A549 (cell line): ENCODE data around the gene TNS1.

Experiments used
- CEBPB ChIP-seq, 2 experiments: fragments of >200 bp in 1 of 2; sonication (Bioruptor Twin) in 1 of 2; formaldehyde crosslinking in 1 of 2; IDR thresholded peaks; 2 replicates each; pipeline ENCODE4 v1.6.1; 2012 to 2016
- EP300 ChIP-seq, 2 experiments: fragments of >200 bp; sonication (Bioruptor Twin); formaldehyde crosslinking; IDR thresholded peaks; 2 replicates in 1 of 2; 3 replicates in 1 of 2; pipeline ENCODE4 v1.6.1; 2016 to 2017
- MAFK ChIP-seq: fragments of 450-650 bp; IDR thresholded peaks from 2 replicates; pipeline ENCODE4 v1.6.1; 2014; ENCODE audit not compliant: partially characterized antibody
- NFE2L2 ChIP-seq: fragments of 150-350 bp; conservative IDR thresholded peaks from 2 replicates; pipeline ENCODE4 v1.6.1; 2014; ENCODE audit warnings: low read length
- NR3C1 ChIP-seq: fragments of >200 bp; sonication (Bioruptor Twin); formaldehyde crosslinking; IDR thresholded peaks from 3 replicates; pipeline ENCODE4 v1.6.1; 2017
- POLR2A ChIP-seq: IDR thresholded peaks from 2 replicates; pipeline ENCODE4 v1.6.1; 2012; ENCODE audit warnings: mild to moderate bottlenecking, low read length
- RAD21 ChIP-seq, 2 experiments: fragments of >200 bp in 1 of 2; sonication (Bioruptor Twin) in 1 of 2; formaldehyde crosslinking in 1 of 2; IDR thresholded peaks in 1 of 2; conservative IDR thresholded peaks in 1 of 2; 2 replicates in 1 of 2; 3 replicates in 1 of 2; pipeline ENCODE4 v1.6.1; 2012 to 2018; ENCODE audit warnings: inconsistent platforms in 1 of 2
- RARB ChIP-seq: fragments of 250-450 bp; sonication (Bioruptor Pico); IDR thresholded peaks from 2 replicates; pipeline ENCODE4 v1.8.0; 2021; ENCODE audit warnings: mild to moderate bottlenecking, moderate library complexity
- TF ChIP-seq, protein P1 (sequence below): fragments of >200 bp; sonication (Bioruptor Twin); formaldehyde crosslinking; IDR thresholded peaks from 3 replicates; pipeline ENCODE4 v1.5.1; 2016
- TF ChIP-seq, protein P2 (sequence below): fragments of 250-450 bp; sonication (Bioruptor Pico); IDR thresholded peaks from 2 replicates; pipeline ENCODE4 v1.5.0; 2020; ENCODE audit warnings: low read depth, mild to moderate bottlenecking, moderate library complexity
- TF ChIP-seq, protein P3 (sequence below): IDR thresholded peaks from 2 replicates; pipeline ENCODE4 v1.6.1; 2012

DNA sequence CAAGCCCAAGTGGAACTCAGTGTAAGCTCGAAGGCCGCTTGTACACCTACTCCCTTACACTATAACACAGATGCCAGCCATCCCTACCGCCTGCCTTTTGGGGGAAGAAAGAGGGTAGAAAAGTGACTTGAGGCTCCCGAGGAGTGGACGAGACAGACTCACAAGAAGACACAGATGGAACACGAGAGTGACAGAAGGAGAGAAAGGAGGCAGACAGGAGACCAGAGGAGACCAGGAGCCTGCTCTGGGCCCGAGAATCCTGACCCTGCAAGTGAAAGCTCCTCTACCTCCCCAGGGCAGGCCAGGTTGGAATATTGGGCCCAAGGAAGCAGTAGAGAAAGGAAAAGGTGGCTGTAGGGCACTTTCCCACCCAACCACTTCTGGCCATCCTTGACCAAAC lies 23.4 kb upstream of the TNS1 start:
- TF ChIP-seq NR3C1 (no peak), RAD21 (conservative IDR thresholded peaks at IDR 0.05 in 1 of 2, IDR thresholded peaks at IDR 0.05 in 1 of 2) (no peak), EP300 (IDR thresholded peaks at IDR 0.05) (no peak), POLR2A (no peak), NFE2L2 (no peak), RARB (CRISPR knock-in tag) (no peak), MAFK (no peak), CEBPB (IDR thresholded peaks at IDR 0.05) (no peak)
- TF ChIP-seq, protein P1, sequence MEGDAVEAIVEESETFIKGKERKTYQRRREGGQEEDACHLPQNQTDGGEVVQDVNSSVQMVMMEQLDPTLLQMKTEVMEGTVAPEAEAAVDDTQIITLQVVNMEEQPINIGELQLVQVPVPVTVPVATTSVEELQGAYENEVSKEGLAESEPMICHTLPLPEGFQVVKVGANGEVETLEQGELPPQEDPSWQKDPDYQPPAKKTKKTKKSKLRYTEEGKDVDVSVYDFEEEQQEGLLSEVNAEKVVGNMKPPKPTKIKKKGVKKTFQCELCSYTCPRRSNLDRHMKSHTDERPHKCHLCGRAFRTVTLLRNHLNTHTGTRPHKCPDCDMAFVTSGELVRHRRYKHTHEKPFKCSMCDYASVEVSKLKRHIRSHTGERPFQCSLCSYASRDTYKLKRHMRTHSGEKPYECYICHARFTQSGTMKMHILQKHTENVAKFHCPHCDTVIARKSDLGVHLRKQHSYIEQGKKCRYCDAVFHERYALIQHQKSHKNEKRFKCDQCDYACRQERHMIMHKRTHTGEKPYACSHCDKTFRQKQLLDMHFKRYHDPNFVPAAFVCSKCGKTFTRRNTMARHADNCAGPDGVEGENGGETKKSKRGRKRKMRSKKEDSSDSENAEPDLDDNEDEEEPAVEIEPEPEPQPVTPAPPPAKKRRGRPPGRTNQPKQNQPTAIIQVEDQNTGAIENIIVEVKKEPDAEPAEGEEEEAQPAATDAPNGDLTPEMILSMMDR = no peak
- TF ChIP-seq, protein P2, sequence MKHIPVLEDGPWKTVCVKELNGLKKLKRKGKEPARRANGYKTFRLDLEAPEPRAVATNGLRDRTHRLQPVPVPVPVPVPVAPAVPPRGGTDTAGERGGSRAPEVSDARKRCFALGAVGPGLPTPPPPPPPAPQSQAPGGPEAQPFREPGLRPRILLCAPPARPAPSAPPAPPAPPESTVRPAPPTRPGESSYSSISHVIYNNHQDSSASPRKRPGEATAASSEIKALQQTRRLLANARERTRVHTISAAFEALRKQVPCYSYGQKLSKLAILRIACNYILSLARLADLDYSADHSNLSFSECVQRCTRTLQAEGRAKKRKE (CRISPR knock-in tag) = no peak
- TF ChIP-seq, protein P3, sequence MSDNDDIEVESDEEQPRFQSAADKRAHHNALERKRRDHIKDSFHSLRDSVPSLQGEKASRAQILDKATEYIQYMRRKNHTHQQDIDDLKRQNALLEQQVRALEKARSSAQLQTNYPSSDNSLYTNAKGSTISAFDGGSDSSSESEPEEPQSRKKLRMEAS = no peak
